GM18499 (cell line): ENCODE measurements around the gene NCR2.

Experiments
- ATAC-seq: cut with Tn5 transposase; IDR thresholded peaks from one replicate; pipeline ENCODE4 v1.9.1; 2021; ENCODE audit warnings: moderate number of reproducible peaks; ENCODE audit not compliant: insufficient read depth, unreplicated experiment

The NCR2 gene

DNA sequence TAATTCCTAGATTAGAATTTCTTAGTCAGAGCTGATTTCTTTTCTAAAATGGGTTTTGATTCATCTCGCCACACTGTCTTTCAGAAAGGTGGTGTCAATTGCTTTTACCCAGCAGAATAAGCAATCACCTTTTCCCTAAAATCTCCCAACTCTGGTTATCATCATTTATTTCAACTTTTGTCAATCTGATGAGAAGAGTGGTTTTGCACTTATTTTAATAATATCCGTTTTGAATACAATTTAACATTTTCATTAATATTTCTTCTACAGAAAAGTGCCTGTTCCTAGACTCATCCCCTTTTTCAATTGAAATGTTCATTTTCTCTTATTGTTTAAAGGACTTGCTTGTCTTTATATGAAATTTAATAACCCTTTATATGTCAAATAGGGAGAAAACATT is 8.2 kb upstream of the NCR2 start:
- no peak for ATAC-seq

DNA sequence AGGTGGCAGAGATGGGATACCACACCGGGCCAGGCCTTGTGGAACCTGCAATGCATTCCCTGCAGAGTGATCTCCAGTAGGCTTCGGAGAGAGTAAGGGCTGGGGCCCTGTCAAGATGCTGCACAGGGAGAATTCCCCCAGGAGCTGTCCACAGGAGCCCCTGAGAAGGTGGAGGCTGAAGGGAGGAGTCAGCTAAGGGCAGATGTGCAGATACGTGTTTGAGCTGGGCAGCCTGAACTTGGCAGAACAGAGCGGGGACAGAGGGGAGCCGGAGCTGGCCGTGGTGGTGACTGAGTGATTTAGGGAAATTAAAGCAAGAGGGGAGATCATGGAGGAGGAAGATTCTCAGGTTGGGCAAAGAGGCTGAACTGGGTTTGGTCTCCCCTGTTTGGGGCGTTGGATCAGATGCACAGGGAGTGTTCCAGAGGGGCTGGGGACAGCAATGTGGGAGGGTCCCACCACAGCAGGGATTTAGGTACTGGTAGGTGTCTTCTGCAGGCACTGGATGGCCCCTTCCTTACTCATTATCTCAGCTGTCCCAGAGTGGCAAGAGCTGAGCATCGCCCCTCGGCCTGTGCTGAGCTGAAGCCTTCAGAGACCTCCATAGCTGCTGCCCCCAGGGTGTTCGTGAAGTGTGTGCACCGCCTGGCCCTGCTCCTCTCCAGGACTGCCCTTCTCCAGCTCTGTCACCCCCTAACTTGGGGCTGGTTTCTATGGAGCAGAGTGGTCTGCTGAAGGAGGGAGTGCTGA is 3.8 kb upstream of the NCR2 start:
- ATAC-seq, result no peak

DNA sequence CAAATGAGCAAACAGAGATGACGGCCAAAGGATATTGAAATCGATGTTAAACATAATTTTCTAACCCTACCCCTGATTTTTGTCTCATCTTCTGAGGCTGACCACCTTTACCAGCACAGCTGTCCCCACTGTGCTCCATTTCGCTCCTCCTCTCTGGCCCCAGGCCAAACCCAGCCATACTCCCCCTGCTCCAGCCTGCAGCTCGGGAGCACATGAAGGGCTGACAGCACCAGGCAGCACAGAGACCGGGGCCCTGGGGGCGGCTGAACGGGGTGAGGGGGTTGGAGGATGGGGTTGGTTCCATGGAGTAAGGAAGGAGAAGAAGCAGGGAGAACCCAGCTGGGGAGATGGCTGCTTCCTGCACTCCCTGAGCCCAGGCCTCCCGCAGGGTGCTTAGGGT is 3.2 kb upstream of the NCR2 start:
- ATAC-seq, result no peak

DNA sequence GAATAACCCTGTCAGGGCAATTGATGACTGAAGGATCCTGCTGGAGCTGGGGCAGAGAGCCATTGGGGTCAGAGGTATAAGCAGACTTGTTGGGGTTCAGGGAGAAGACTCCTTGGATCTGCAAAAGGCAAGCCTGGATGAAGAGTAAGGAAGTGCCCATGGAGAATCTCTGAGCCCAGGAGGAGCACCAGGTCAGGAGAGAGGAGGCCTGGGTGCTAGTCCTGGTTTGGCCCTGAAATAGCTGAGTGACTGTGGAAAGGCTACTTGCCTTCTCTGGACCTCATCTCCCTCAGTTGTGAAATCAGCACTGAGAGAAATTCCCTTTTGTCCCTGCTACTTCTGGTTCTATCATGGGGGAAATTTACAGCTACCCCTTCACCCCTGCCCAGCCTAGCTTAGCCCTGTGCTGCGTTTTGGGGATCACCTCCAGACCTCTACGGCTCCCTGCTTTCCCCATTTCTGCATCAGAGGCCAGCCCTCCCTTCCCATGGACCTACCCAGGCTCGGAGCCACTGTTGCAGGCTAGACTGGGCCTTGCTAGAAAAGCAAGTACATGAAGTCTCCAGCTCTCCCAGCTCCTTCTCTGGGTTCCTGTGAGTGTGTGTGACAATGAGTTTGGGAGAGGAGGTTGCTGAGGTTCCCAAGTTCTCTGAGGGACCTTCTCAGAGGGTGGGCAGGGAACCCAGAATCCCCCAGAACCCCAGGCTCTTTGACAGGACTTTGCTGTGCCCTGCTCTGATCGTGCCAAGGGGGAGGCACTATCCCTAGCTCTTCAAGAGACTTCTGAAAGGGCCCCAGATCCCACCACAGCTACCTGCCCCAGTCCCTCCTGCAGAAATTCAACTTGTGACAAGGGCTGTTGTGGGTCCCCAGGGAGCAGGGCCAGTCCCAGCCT is 2.3 kb upstream of the NCR2 start:
- ATAC-seq, result no peak

DNA sequence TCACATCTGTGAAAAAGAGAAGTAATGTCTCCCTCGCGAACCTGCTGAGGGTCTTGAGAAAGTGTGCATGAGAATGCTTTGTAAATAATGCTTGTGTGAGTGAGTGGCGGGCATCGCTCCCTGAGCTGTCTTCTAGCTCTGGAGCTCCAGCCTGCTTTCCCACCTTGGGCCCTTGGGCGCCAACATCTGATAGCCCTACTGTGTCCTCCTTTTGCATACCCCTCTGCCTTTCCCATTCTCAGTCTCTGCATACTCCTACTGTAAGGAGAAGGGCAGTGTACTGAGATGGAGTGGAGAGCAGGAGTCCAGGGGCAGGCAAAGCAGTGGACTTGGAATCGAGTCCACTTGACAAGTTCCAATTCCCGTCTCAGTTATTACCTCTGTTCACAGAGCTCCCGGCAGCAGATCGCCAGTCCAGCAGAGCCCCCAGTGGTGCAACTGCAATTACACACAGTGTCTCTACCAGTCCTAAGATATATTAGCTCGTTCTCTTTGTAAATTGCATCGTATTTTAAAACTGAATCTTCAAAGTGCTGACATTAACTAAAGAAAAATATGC is 847 bp upstream of the NCR2 start:
- ATAC-seq, result no peak

DNA sequence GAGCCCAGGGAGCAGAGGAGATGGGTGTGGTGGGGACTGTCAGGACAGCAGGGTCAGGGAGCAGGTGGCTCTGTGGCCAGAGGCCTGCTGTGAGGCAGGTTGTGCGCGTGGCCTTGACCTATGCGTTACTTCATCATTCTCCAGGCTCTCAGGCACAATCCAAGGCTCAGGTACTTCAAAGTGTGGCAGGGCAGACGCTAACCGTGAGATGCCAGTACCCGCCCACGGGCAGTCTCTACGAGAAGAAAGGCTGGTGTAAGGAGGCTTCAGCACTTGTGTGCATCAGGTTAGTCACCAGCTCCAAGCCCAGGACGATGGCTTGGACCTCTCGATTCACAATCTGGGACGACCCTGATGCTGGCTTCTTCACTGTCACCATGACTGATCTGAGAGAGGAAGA is 535 bp downstream of the NCR2 start:
- no peak for ATAC-seq

DNA sequence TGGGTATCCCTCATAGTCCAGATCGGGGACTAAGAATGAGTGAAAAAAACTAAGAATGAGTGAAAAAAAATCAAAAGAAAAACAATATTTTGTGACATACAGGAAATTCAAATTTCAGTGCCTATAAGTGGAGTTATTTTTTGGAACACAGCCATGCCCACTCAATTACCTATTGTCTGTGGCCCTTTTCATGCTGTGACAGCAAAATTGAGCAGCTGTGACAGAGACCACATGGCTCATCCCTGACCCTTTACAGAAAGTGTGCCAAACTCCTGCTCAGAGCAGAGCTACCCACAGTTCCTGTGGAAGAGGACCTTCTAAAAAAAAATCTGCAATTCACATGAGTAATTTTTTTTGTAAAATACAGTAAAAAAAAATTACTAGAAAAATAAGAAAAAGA is 1.4 kb downstream of the NCR2 start:
- no peak for ATAC-seq

DNA sequence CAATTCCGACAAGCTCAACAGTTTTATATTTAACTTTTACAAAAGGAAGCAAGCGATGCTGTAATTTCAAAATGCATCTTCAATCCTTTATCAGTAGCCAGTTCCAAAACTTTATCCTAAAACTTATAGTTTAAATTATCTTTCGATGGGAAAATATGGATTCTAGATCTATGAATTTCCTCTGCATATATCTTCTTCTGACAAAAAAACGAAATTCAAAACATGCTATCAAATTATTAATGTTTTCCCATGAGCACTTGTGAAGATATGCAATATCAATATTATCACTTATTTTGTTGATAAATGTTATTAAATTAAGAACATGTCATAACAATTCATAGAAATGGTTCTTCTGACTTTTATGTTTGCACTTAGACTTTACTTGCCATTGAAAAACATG is 2.3 kb downstream of the NCR2 start:
- no peak for ATAC-seq

DNA sequence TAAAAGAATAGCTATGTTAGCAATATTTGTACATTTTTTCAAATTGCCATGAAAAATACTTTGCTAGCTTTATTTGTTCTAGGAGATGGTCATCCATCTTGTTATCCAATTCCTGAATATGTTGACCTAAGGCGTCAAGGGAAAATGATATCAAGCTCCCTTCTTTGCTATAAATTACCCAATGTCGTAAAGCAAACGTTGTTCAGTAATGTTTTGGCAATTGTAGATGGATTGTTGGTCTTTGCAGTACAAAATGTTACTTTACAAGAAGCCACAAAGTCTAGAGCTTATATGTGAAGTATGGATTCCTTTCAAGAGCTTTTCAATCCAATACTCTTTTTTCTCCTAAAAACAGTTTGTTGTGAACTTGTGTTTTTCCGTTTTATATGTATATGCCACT is 3.3 kb downstream of the NCR2 start:
- no peak for ATAC-seq

DNA sequence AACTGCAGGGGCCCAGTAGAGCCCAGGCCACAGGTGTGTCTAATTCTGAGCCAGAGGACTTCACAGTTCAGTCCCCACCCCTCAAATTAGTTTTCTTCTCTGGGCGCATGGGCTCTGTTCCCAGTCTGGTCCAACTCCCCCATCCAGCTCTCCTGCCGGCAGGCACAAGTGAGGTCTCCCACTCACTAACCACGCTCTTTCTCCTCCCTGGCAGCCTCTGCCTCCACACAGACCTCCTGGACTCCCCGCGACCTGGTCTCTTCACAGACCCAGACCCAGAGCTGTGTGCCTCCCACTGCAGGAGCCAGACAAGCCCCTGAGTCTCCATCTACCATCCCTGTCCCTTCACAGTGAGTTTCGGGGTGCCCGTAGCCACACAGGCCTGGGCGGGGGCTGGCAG is 6.2 kb downstream of the NCR2 start:
- ATAC-seq, result no peak

DNA sequence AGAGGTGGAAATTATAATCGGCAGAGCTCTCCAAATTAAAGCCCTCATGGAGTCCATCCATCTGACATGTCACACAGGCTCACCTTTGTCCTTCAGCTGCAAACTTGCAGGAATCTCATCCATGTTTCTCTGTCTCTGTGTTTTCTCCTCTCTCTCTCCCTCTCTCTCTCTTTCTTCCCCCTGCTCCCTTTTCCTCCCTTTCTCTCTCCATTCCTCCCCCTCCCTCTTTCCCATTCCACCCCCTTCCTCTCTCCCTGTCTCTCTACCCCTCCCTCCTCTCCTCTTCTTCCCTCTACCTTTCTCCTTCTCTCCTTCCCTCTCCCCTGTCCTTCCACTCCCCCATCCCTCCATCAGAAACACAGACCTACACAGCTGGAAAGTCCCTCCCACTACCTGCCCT is 6.8 kb downstream of the NCR2 start:
- ATAC-seq, result no peak

DNA sequence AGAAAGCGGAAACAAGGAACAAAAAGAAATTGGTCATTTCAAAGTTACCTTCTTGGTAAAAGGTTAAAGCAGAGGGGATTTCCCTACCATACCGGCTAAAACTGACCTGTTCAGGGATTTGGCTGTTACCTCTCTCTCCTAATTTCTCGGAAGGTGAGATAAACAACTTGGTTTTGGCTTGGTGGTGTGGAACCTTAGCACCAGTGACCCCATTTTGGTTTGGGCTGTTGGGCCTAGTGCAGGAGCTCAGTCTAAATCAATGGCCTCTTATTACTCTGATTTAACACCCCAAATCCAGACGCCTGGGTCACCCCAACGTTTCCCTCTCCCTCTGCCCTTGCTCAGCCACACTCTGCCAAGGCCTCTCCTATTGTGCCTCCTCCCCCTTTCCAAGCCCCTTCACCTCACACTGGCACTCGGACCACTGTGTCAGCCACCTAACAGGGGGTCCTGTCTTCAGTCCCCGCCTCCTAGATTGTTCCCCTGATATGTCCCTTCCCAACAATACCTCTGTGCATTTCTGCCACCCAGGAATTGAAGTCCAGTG is 8.3 kb downstream of the NCR2 start:
- ATAC-seq, result no peak

DNA sequence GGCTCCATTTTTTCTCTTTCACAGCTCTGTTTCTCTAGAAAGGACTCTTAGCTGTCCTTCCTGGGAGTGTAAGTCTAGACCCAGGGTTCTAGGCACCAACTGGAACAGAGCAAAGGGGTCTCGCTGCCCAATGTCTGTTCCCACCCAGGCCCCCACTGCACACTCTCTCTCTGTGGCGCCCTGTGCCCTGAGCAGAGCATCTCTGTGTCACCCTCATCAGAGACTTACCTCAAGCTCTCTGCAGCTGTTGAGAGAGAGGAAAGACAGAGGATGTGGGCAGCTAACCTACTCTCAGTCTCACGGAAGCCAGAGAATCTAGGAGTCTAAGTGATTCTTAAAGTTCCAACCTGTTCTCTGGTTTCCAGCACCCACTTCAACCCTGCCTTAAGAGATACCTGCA is 9.5 kb downstream of the NCR2 start:
- ATAC-seq, result no peak

DNA sequence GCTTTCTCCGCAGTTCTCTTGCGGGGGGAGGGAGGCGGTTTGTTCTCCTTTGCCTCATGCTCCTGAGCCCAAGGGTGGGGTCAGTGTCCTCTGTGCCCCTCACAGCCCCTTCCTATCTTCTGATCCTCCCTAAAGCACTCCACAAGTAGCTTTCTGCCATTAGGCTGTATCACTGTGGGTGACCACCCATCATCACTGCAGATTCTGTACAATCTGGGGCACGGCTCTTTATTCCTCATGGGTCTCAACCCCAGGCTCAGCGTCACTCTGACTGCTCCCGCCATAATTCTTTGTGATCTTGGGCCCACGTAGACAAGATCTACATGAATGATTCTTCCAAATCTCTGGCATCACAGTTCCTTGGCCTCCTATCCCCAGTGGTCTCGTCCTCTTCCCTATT is 10.5 kb downstream of the NCR2 start:
- ATAC-seq, result no peak

DNA sequence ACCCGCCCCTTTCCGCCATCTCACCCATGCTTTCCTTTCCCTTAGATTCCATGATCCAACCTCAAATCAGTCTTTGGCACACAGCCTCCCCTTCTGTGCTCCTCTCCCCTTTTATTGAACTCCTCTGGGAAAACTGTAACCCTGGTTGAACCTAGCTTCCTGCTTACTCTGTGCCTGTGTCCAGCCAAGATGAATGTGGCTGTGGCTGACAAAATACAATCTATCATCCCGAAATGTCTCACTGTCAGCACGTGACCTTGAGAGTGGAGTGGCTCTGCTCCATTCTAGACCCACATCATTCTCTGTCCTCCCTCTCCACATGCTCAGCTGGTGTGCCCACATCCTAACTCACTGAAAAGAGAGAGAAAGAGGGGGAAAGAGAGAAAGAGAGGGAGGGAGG is 11.0 kb downstream of the NCR2 start:
- ATAC-seq, result no peak

DNA sequence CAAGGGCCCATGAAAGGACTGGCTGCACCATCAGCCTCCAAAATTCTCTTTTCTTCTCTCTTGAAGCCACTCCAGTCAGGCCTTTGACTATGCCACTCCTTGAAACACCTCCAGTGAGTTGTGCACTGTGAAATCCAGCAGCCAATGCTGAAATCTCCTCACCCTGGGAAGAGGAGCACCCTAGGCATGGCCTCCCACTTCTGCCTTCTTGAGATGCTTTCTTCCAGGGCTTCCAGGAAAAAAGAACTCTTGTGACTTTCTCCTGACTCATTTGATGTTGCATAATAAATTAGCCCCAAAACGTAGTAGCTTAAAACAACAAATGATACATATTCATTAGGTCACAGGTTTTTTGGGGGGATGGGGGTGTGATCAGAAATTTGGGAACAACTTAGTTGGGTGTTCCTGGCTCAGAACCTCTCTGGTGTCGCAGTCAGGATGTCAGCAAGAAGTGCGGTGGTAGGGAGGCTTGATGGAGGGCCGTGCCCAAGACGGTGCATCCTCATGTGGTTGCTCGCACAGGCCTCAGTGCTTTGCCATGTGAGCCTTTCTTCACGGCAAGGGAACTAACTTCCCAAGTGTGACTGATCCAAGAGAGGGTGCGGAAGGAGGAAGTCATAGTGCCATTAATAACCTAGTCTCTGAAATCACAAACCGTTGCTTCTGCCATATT is 12.1 kb downstream of the NCR2 start:
- ATAC-seq, result no peak

DNA sequence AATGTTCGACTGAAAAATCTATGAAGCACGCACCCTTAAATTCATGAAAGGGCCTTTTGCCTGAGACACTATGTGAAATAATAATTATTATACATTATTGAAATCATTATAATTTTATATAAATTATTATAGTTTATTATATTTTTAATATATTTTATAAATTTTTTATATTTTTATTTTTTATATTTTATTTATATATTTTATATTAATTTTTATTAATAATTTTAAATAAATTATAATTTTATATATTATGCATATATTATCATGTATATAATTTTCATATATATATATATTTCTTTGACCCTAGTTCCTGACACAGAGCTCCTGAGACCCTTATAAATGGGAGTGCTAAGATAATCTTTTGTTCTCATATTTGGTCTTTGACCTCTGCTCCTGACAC is 13.5 kb downstream of the NCR2 start:
- ATAC-seq, result no peak

DNA sequence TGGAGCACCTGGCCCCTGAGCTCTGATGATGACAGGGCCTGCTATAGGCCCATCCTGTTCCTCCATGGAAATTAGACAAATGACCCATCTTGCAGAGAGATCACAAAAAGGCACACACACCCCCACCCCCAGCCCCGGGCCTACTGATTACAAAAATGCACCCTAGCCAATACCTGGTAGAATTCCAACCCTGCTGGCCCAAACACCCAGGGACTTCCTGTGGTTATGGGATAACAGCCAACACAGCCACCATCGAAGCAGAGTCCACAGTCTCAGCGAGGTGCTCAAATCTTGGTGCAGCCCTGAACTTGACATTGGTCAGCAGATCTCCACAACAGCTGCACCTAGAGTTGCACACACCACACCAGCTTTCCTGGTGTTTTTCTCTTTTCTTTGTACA is 17.0 kb downstream of the NCR2 start:
- ATAC-seq, result no peak

DNA sequence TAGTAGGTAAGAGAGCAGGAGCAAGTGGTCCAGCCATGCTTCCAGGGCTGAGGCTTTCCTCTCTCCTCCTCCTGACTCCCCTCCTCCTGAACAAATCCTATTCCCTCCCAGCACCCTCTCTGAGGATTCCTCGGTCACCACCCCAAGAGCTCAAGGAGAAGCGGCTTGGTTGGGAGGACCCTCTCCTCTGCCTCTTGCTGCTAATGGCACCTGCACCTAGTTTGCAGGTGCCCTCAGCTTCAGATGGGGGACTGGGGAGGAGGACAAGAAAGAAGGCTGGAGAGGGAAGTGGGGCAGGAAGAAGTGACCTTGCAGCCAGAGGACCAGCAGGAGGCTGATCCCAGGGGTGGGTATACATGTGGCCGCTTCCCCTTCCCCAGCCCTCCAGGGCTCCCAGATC is 17.5 kb downstream of the NCR2 start:
- no peak for ATAC-seq

DNA sequence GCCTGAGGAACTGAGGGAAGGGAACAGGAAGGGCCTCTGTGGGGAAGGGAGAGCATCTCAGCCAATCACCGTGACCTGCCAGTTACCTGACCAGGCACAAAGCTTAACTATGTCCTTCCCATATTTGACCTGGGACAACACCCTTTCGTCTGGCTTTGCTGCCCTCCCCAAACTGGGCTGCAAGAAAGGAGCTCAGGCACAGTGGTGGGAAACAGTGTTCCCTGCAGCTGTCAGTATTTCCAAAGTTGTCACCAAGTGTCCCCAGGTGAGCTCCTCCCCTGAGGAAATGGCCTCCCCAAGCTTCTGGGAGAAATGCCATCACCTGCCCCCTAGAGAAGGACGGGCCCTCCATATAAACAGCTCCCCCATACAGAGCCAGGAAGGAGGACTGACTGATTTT is 17.9 kb downstream of the NCR2 start:
- no peak for ATAC-seq

DNA sequence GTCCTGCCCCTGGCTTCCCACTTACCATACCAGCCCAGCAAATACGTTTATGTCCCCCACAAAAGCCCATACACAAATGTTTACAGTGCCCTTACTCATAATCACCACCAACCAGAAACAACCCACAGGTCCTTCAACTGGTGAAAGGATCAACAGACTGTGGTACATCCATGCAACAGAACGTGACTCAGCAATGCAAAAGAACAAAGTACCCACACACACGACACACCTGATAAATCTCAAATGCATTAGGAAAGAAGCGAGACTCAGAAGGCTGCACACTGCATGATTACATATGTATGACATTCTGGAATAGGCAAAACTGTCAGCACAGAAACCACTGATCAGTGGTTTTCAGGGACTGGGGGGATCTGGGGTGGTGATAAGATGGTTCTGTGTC is 20.5 kb downstream of the NCR2 start:
- no peak for ATAC-seq
